Endothelial cell of umbilical vein (primary cell): ENCODE measurements around the gene ARHGAP28. TPM values are rescaled to one million over a fixed set of nuclear protein-coding genes. Genes with fewer than 3 reads are reported as not detected.

Source experiments
- BruUV-seq: library from RNA; stranded (reverse); fragments of 400-500 nt; replicated peaks from 2 replicates; lab custom pipeline; 2021; lab: Mats Ljungman, UMichigan
- CTCF ChIA-PET: fragments of 300-600, 350-600 bp; sonication (Branson Sonifier 250); formaldehyde crosslinking; loops from one replicate; lab custom pipeline; 2021; ENCODE audit warnings: antibody characterized with exemption, inconsistent platforms; lab: Charles Lee
- POLR2A ChIA-PET: fragments of 300-600, 350-600 bp; sonication (Branson Sonifier 250); formaldehyde crosslinking; loops from one replicate; lab custom pipeline; 2021; ENCODE audit warnings: antibody characterized with exemption, inconsistent platforms; lab: Charles Lee
- DNase-seq: peaks from one replicate; pipeline ENCODE4 v3.0.0-alpha.2; 2011; ENCODE audit warnings: low read depth, low spot score
- FAIRE-seq: peaks from 2 replicates; lab custom pipeline; 2011; peaks lifted over from hg19 to GRCh38; lab: Jason Lieb, UNC
- H2AFZ ChIP-seq: 2 replicates; pipeline ENCODE4 v1.6.0; 2012; ENCODE audit warnings: low read depth, low read length, control low read depth, inconsistent platforms
- H3K27ac ChIP-seq: 2 replicates; pipeline ENCODE4 v1.5.1; 2011; ENCODE audit warnings: low read depth, mild to moderate bottlenecking, control low read depth, low read length, moderate library complexity; ENCODE audit not compliant: insufficient read depth
- H3K27me3 ChIP-seq, 2 experiments: 2 replicates each; pipeline versions ENCODE4 v1.6.0 to v1.6.1; 2011; ENCODE audit warnings: low read length in 2 of 2, mixed read lengths in 1 of 2; ENCODE audit not compliant: control insufficient read depth in 2 of 2, insufficient read depth in 2 of 2
- H3K36me3 ChIP-seq, 2 experiments: 2 replicates in 1 of 2; 3 replicates in 1 of 2; pipeline ENCODE4 v1.5.1; 2011; ENCODE audit warnings: low read length in 2 of 2, mild to moderate bottlenecking in 1 of 2, moderate library complexity in 1 of 2; ENCODE audit not compliant: control insufficient read depth in 2 of 2, insufficient read depth in 2 of 2; ENCODE audit errors: extremely low read depth in 1 of 2
- H3K4me1 ChIP-seq: 3 replicates; pipeline ENCODE4 v1.5.1; 2011; ENCODE audit warnings: mild to moderate bottlenecking, low read length; ENCODE audit not compliant: control insufficient read depth, insufficient read depth; ENCODE audit errors: extremely low read depth
- H3K4me2 ChIP-seq: 2 replicates; pipeline ENCODE4 v1.6.1; 2011; ENCODE audit warnings: low read length, control low read depth, mixed read lengths; ENCODE audit not compliant: insufficient read depth
- H3K4me3 ChIP-seq, 3 experiments: fragments of 200-600 bp in 1 of 3; sonication (generic), shearing (Covaris generic) in 1 of 3; replicated peaks in 1 of 3; 2 replicates each; pipeline ENCODE4 v1.5.1; 2011 to 2016; ENCODE audit warnings: control low read depth in 3 of 3, low read length in 3 of 3, mild to moderate bottlenecking in 2 of 3, inconsistent platforms in 1 of 3, low read depth in 1 of 3, moderate library complexity in 1 of 3; ENCODE audit not compliant: insufficient read depth in 1 of 3
- H3K79me2 ChIP-seq: 2 replicates; pipeline ENCODE4 v1.6.0; 2012; ENCODE audit warnings: low read length, inconsistent platforms; ENCODE audit not compliant: control insufficient read depth, insufficient read depth
- H3K9ac ChIP-seq: replicated peaks from 2 replicates; pipeline ENCODE3; 2011; ENCODE audit warnings: low read length, control low read depth; ENCODE audit not compliant: insufficient read depth; ENCODE audit errors: extremely low read depth
- H3K9me1 ChIP-seq: replicated peaks from 3 replicates; pipeline ENCODE4 v1.6.0; 2011; ENCODE audit warnings: mild to moderate bottlenecking, low read length; ENCODE audit not compliant: control insufficient read depth, insufficient read depth; ENCODE audit errors: extremely low read depth
- H3K9me3 ChIP-seq: replicated peaks from 2 replicates; pipeline ENCODE4 v1.5.1; 2012; ENCODE audit warnings: low read length, inconsistent platforms; ENCODE audit not compliant: control insufficient read depth, insufficient read depth
- H4K20me1 ChIP-seq: replicated peaks from 2 replicates; pipeline ENCODE3; 2011; ENCODE audit warnings: mild to moderate bottlenecking, low read length; ENCODE audit not compliant: control insufficient read depth, insufficient read depth; ENCODE audit errors: extremely low read depth
- CTCF ChIP-seq, 2 donors: IDR thresholded peaks; 1 replicate in 1 of 2; 2 replicates in 1 of 2; pipeline ENCODE4 v1.5.1; 2011; ENCODE audit warnings: low read length in 2 of 2, mild to moderate bottlenecking in 2 of 2, moderate library complexity in 2 of 2, control low read depth in 1 of 2, inconsistent platforms in 1 of 2, low read depth in 1 of 2; ENCODE audit not compliant: insufficient read depth in 1 of 2; ENCODE audit errors: extremely low read depth in 1 of 2
- EZH2 ChIP-seq: IDR thresholded peaks from 2 replicates; pipeline ENCODE4 v1.6.1; 2012; ENCODE audit warnings: borderline replicate concordance, low read depth, mild to moderate bottlenecking, moderate library complexity, low read length, inconsistent platforms; ENCODE audit not compliant: severe bottlenecking
- FOS ChIP-seq: IDR thresholded peaks from 2 replicates; pipeline ENCODE4 v1.6.1; 2011; ENCODE audit warnings: mild to moderate bottlenecking, low read length, moderate library complexity, borderline replicate concordance; ENCODE audit not compliant: insufficient read depth
- GATA2 ChIP-seq: IDR thresholded peaks from 2 replicates; pipeline ENCODE4 v1.7.0; 2011; ENCODE audit warnings: low read depth, mild to moderate bottlenecking, moderate library complexity, mixed read lengths, low read length; ENCODE audit not compliant: insufficient read length, insufficient read depth
- MYC ChIP-seq: IDR thresholded peaks from one replicate; pipeline ENCODE4 v1.6.1; 2011; ENCODE audit warnings: mild to moderate bottlenecking, low read depth, low read length
- POLR2AphosphoS5 ChIP-seq: IDR thresholded peaks from 2 replicates; pipeline ENCODE4 v1.6.1; 2012; ENCODE audit warnings: low read depth, mild to moderate bottlenecking, control low read depth, low read length, moderate library complexity; ENCODE audit not compliant: insufficient read depth
- dilution Hi-C: fragments of 300-500 bp; cut with MboI; formaldehyde crosslinking; loops from one replicate; pipeline ENCODE4 v1.15.0; 2019; ENCODE audit warnings: low sequenced_read_pairs; ENCODE audit not compliant: extremely low pct_ligation_motif_present
- intact Hi-C: fragments of 100-400 bp; cut with micrococcal nuclease; formaldehyde crosslinking; loops from one replicate; pipeline ENCODE4 v1.10.0; 2022
- polyA plus RNA-seq, 4 experiments: library from polyadenylated mRNA; depleted of rRNA in 3 of 4; stranded (reverse) in 3 of 4; unstranded in 1 of 4; fragments of >200 nt; gene quantifications; 2 replicates each; pipeline versions ENCODE4 v1.2.1 to v1.2.3, GENCODE V29; 2011 to 2012; ENCODE audit warnings: missing spikeins in 1 of 4
- total RNA-seq: library from RNA; stranded (reverse); gene quantifications from 2 replicates; pipeline ENCODE4 v1.2.3, GENCODE V29; 2021

ARHGAP28 gene
- total and polyA plus RNA-seq, 2 donors (not counting 3 experiments of a cell fraction or from before 2014, with no cell fraction given), result 3.8 to 23.4 TPM

- no peaks in the 10 kb centered on the region for H3K79me2 ChIP-seq
- H3K9me1 ChIP-seq, result no peaks in the 10 kb centered on the region
- no peaks in the 10 kb centered on the region for H3K27me3 ChIP-seq
- no TSS peak for BruUV-seq
- intact Hi-C loops (no loop called here), dilution Hi-C loops (no loop called here)
- peaks cover 33% of the 10 kb centered on the region for H3K4me1 ChIP-seq
- ChIA-PET POLR2A (no interaction called here), CTCF (no interaction called here)
- no peak overlapping the region for H3K9ac ChIP-seq
- TF ChIP-seq EZH2 (no peak), GATA2 (no peak), MYC (no peak), CTCF (IDR thresholded peaks at IDR 0.05; ENCODE audit: extremely low read depth in 1 of 2, insufficient read depth in 1 of 2, low read depth in 1 of 2, low read length in 2 of 2) (no peak), POLR2AphosphoS5 (no peak)
- DNase-seq (no peak), FAIRE-seq (no peak)
- no peak overlapping the region for H3K27ac ChIP-seq
- H2AFZ ChIP-seq, result no peak overlapping the region
- H3K36me3 ChIP-seq, result no peaks in the 10 kb centered on the region
- no peak overlapping the region for H3K4me3 ChIP-seq
- no peaks in the 10 kb centered on the region for H3K9me3 ChIP-seq
- no peaks in the 10 kb centered on the region for H4K20me1 ChIP-seq
- H3K4me2 ChIP-seq, result no peak overlapping the region
These were observed 80.7 kb downstream of the ARHGAP28 start for GRCh38 chr18:6810191-6810590.

DNA sequence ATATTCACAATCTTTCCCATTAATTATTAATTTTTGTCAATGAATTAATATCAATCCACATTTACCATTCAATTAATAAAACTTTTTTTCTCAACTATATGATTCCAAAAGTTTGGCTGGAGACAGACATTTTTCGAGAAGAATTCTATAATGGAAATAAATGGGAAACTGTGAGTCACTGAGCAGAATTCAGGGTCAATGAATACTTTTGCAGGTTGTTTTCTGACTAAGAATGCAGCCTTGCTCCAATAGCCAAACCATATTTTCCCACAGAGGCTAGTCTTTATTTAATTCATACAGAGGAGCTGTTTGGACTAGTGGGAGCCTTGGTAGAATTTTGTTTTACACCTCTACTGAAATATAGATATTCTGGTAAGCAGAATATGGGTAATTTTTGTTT, 82.3 kb downstream of the ARHGAP28 start:
- dilution Hi-C loops (no loop called here), intact Hi-C loops (no loop called here)
- no peak overlapping the region for H3K4me3 ChIP-seq
- H3K9me3 ChIP-seq, result no peaks in the 10 kb centered on the region
- no peaks in the 10 kb centered on the region for H4K20me1 ChIP-seq
- ChIA-PET POLR2A (no interaction called here), CTCF (interaction anchor here (0.8 to 1.5 kb wide), 4 partner anchors 10 to 74 kb away, joined by 3 to 5 read pairs (median 4); no protein-coding TSS in a partner anchor)
- H3K79me2 ChIP-seq, result no peaks in the 10 kb centered on the region
- H3K4me2 ChIP-seq, result no peak overlapping the region
- DNase-seq, result peak; percentile 76
- H2AFZ ChIP-seq, result no peak overlapping the region
- H3K9me1 ChIP-seq, result no peaks in the 10 kb centered on the region
- no peaks in the 10 kb centered on the region for H3K36me3 ChIP-seq
- peaks cover 21% of the 10 kb centered on the region for H3K4me1 ChIP-seq
- no peak overlapping the region for H3K27ac ChIP-seq
- BruUV-seq, result no TSS peak
- no peak overlapping the region for H3K9ac ChIP-seq
- TF ChIP-seq FOS (peak; percentile 31), EZH2 (no peak)
- no peaks in the 10 kb centered on the region for H3K27me3 ChIP-seq
- FAIRE-seq, result no peak
